ENCODE data around the gene TRHDE.

DNA sequence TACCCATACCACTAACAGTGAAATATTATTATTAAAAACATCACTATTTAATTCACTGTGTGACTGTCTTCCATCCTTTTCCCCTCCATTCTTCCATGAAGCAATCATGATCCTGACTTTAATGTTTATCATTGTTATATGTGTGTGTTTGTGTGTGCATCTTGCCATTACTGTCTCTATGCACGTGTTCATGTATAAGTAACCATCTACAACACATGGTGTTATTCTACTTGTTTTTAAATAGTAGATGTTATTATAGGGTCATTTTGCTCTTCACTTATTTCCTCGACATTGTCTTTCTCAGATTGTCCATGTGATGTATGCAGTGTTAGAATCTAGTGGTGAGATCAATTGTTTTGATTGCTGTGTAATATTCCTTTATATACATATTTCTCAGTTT lies 195.8 kb downstream of the TRHDE start:
- TF ChIP-seq, protein P1, sequence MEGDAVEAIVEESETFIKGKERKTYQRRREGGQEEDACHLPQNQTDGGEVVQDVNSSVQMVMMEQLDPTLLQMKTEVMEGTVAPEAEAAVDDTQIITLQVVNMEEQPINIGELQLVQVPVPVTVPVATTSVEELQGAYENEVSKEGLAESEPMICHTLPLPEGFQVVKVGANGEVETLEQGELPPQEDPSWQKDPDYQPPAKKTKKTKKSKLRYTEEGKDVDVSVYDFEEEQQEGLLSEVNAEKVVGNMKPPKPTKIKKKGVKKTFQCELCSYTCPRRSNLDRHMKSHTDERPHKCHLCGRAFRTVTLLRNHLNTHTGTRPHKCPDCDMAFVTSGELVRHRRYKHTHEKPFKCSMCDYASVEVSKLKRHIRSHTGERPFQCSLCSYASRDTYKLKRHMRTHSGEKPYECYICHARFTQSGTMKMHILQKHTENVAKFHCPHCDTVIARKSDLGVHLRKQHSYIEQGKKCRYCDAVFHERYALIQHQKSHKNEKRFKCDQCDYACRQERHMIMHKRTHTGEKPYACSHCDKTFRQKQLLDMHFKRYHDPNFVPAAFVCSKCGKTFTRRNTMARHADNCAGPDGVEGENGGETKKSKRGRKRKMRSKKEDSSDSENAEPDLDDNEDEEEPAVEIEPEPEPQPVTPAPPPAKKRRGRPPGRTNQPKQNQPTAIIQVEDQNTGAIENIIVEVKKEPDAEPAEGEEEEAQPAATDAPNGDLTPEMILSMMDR (IDR thresholded peaks at IDR 0.05), result no peak
- no peak for TF ChIP-seq POLR2A (IDR thresholded peaks at IDR 0.05)
